H9 (cell line): ENCODE results near the gene ECE2. TPM values are rescaled to one million over a fixed set of nuclear protein-coding genes. Genes with fewer than 3 reads are reported as not detected.

Experiments
- DNase-seq: peaks from one replicate; pipeline ENCODE4 v3.0.0-alpha.2; 2017
- H2AFZ ChIP-seq: one replicate; pipeline ENCODE4 v1.6.1; 2013; ENCODE audit warnings: mild to moderate bottlenecking, low read length, control low read depth, moderate library complexity
- H2AK5ac ChIP-seq: 2 replicates; pipeline ENCODE4 v1.6.1; 2013; ENCODE audit warnings: low read length, control low read depth, mixed read lengths; ENCODE audit not compliant: insufficient read length
- H2BK120ac ChIP-seq: one replicate; pipeline ENCODE4 v1.6.1; 2013; ENCODE audit warnings: low read depth, mild to moderate bottlenecking, low read length, control low read depth, inconsistent platforms; ENCODE audit not compliant: poor library complexity, severe bottlenecking
- H2BK12ac ChIP-seq: 2 replicates; pipeline ENCODE4 v1.6.1; 2013; ENCODE audit warnings: low read length, control low read depth, mixed read lengths, low read depth; ENCODE audit not compliant: insufficient read length
- H2BK15ac ChIP-seq: 2 replicates; pipeline ENCODE4 v1.6.1; 2013; ENCODE audit warnings: low read depth, low read length, control low read depth
- H2BK20ac ChIP-seq: one replicate; pipeline ENCODE4 v1.6.1; 2013; ENCODE audit warnings: low read depth, mild to moderate bottlenecking, low read length, control low read depth, inconsistent platforms; ENCODE audit not compliant: poor library complexity, severe bottlenecking
- H2BK5ac ChIP-seq: 2 replicates; pipeline ENCODE4 v1.6.1; 2013; ENCODE audit warnings: low read length, control low read depth, mixed read lengths; ENCODE audit not compliant: insufficient read length
- H3K14ac ChIP-seq: 2 replicates; pipeline ENCODE4 v1.6.1; 2013; ENCODE audit warnings: low read length, control low read depth; ENCODE audit not compliant: insufficient read depth
- H3K18ac ChIP-seq: 2 replicates; pipeline ENCODE4 v1.6.1; 2013; ENCODE audit warnings: low read depth, mild to moderate bottlenecking, mixed read lengths, low read length, control low read depth; ENCODE audit not compliant: insufficient read length
- H3K23ac ChIP-seq: 2 replicates; pipeline ENCODE4 v1.6.1; 2013; ENCODE audit warnings: low read length, control low read depth, mixed read lengths, low read depth; ENCODE audit not compliant: insufficient read length
- H3K23me2 ChIP-seq: 2 replicates; pipeline ENCODE4 v1.6.1; 2013; ENCODE audit warnings: low read depth, mild to moderate bottlenecking, mixed read lengths, low read length, control low read depth; ENCODE audit not compliant: insufficient read length, poor library complexity, severe bottlenecking
- H3K27ac ChIP-seq: 2 replicates; pipeline ENCODE4 v1.5.1; 2013; ENCODE audit warnings: low read length, control low read depth, mixed read lengths, low read depth; ENCODE audit not compliant: insufficient read length
- H3K27me3 ChIP-seq: 2 replicates; pipeline ENCODE4 v1.6.1; 2013; ENCODE audit warnings: low read length, control low read depth, inconsistent platforms; ENCODE audit not compliant: insufficient read depth
- H3K4ac ChIP-seq: 2 replicates; pipeline ENCODE4 v1.6.1; 2013; ENCODE audit warnings: low read depth, mild to moderate bottlenecking, control low read depth, inconsistent platforms, low read length, moderate library complexity
- H3K4me1 ChIP-seq: 2 replicates; pipeline ENCODE4 v1.6.1; 2013; ENCODE audit warnings: low read length, control low read depth, inconsistent platforms; ENCODE audit not compliant: insufficient read depth
- H3K4me2 ChIP-seq: 2 replicates; pipeline ENCODE4 v1.6.1; 2013; ENCODE audit warnings: low read length, control low read depth, mixed read lengths; ENCODE audit not compliant: insufficient read length, insufficient read depth
- H3K56ac ChIP-seq: 2 replicates; pipeline ENCODE4 v1.6.1; 2013; ENCODE audit warnings: low read depth, mild to moderate bottlenecking, mixed read lengths, low read length, control low read depth; ENCODE audit not compliant: insufficient read length
- H3K79me1 ChIP-seq: 2 replicates; pipeline ENCODE4 v1.6.1; 2013; ENCODE audit warnings: low read depth, mild to moderate bottlenecking, moderate library complexity, low read length, control low read depth, inconsistent platforms; ENCODE audit not compliant: insufficient read depth, poor library complexity, severe bottlenecking
- H3K79me2 ChIP-seq: 2 replicates; pipeline ENCODE4 v1.6.1; 2013; ENCODE audit warnings: low read length, control low read depth, inconsistent platforms; ENCODE audit not compliant: insufficient read depth
- H3K9ac ChIP-seq: 2 replicates; pipeline ENCODE4 v1.6.1; 2013; ENCODE audit warnings: low read length, control low read depth, mixed read lengths; ENCODE audit not compliant: insufficient read length; ENCODE audit errors: extremely low read depth
- H3K9me3 ChIP-seq: one replicate; pipeline ENCODE4 v1.6.1; 2013; ENCODE audit warnings: low read depth, low read length, inconsistent platforms; ENCODE audit not compliant: control insufficient read depth
- H3T11ph ChIP-seq: one replicate; pipeline ENCODE4 v1.6.1; 2013; ENCODE audit warnings: mild to moderate bottlenecking, low read length, control low read depth, inconsistent platforms
- H4K20me1 ChIP-seq: one replicate; pipeline ENCODE4 v1.6.1; 2013; ENCODE audit not compliant: control insufficient read depth, insufficient read length, insufficient read depth
- H4K5ac ChIP-seq: 2 replicates; pipeline ENCODE4 v1.6.1; 2013; ENCODE audit warnings: low read depth, mild to moderate bottlenecking, mixed read lengths, low read length, control low read depth; ENCODE audit not compliant: insufficient read length
- H4K8ac ChIP-seq: replicated peaks from 2 replicates; pipeline ENCODE4 v1.6.1; 2013; ENCODE audit warnings: low read length, control low read depth, mixed read lengths, low read depth; ENCODE audit not compliant: insufficient read length
- H4K91ac ChIP-seq: 2 replicates; pipeline ENCODE4 v1.6.1; 2013; ENCODE audit warnings: low read depth, mild to moderate bottlenecking, moderate library complexity, mixed read lengths, low read length, control low read depth; ENCODE audit not compliant: insufficient read length
- H3K27ac Mint-ChIP-seq, 3 experiments: 2 replicates in 2 of 3; 3 replicates in 1 of 3; pipeline ENCODE4 v1.8.0; 2020 to 2021; ENCODE audit warnings: mixed read lengths in 3 of 3, mild to moderate bottlenecking in 1 of 3, moderate library complexity in 1 of 3
- H3K27me3 Mint-ChIP-seq: 2 replicates; pipeline ENCODE4 v1.8.0; 2021; ENCODE audit warnings: low read depth, mild to moderate bottlenecking, moderate library complexity, mixed read lengths
- H3K36me3 Mint-ChIP-seq, 3 experiments: 2 replicates in 2 of 3; 3 replicates in 1 of 3; pipeline ENCODE4 v1.8.0; 2020 to 2021; ENCODE audit warnings: low read depth in 3 of 3, mixed read lengths in 3 of 3; ENCODE audit not compliant: insufficient read depth in 1 of 3
- H3K4me1 Mint-ChIP-seq, 2 experiments: 2 replicates each; pipeline ENCODE4 v1.8.0; 2020; ENCODE audit warnings: mixed read lengths in 2 of 2
- H3K4me3 Mint-ChIP-seq, 2 experiments: 2 replicates in 1 of 2; 3 replicates in 1 of 2; pipeline ENCODE4 v1.8.0; 2020 to 2021; ENCODE audit warnings: mild to moderate bottlenecking in 2 of 2, mixed read lengths in 2 of 2, moderate library complexity in 1 of 2
- H3K9me3 Mint-ChIP-seq, 2 experiments: 2 replicates in 1 of 2; 3 replicates in 1 of 2; pipeline ENCODE4 v1.8.0; 2020; ENCODE audit warnings: mild to moderate bottlenecking in 2 of 2, mixed read lengths in 2 of 2, moderate library complexity in 1 of 2
- CTCF ChIP-seq: fragments of 200-600 bp; sonication (generic); conservative IDR thresholded peaks from 3 replicates; pipeline ENCODE4 v1.8.0; 2021; ENCODE audit warnings: antibody characterized with exemption, mild to moderate bottlenecking
- WGBS: extraction: QIAGEN DNeasy Blood & Tissue Kit; methylation state at CpG from one replicate; pipeline ENCODE4 v1.1.7; 2013; ENCODE audit warnings: missing lambda C conversion rate, low lambda C conversion rate, mixed read lengths; ENCODE audit not compliant: insufficient read length; ENCODE audit errors: extremely low coverage; 5-methylcytosine and 5-hydroxymethylcytosine counted together
- total RNA-seq: library from RNA; stranded (reverse); gene quantifications from 2 replicates; pipeline ENCODE4 v1.2.1, GENCODE V29; 2021

ECE2 gene
- total RNA-seq, 1 experiment from 2014 or later, result not detected

GRCh38 chr3:184305577-184305976 is 29.8 kb downstream of the ECE2 start:
- Mint-ChIP-seq H3K4me3 (no peak overlapping the region), H3K4me1 (peaks cover 0 to 1% of the 10 kb centered on the region in 2 experiments; a peak in 2 of 4 replicates), H3K36me3 (peaks cover 77 to 95% (median 87%) of the 10 kb centered on the region in 3 experiments), H3K27me3 (no peaks in the 10 kb centered on the region), H3K27ac (no peak overlapping the region), H3K9me3 (no peaks in the 10 kb centered on the region; a peak in 1 of 5 replicates)
- Histone ChIP-seq H3K27ac (no peak overlapping the region), H2AK5ac (no peak overlapping the region), H3K4me1 (no peaks in the 10 kb centered on the region), H3K79me1 (no peaks in the 10 kb centered on the region), H3T11ph (no peak overlapping the region), H3K23me2 (no peaks in the 10 kb centered on the region), H2BK5ac (no peak overlapping the region), H2BK120ac (no peak overlapping the region), H4K91ac (no peak overlapping the region), H3K9ac (no peak overlapping the region), H2AFZ (no peak overlapping the region), H4K8ac (no peak overlapping the region), H2BK20ac (no peak overlapping the region), H4K20me1 (peaks cover 2% of the 10 kb centered on the region), H3K79me2 (no peaks in the 10 kb centered on the region), H3K56ac (no peak overlapping the region), H3K18ac (no peak overlapping the region), H4K5ac (no peak overlapping the region), H3K4ac (no peak overlapping the region), H2BK12ac (no peak overlapping the region), H3K4me2 (no peak overlapping the region), H3K23ac (no peak overlapping the region), H2BK15ac (no peak overlapping the region), H3K14ac (no peak overlapping the region), H3K9me3 (no peaks in the 10 kb centered on the region), H3K27me3 (no peaks in the 10 kb centered on the region)
- no peak for DNase-seq
- TF ChIP-seq CTCF, result peak; percentile 54
- no CpG with 5 or more reads among the region's 1 CpG for WGBS
